Caco-2 (cell line): ENCODE results near the gene CHML. TPM values are rescaled to one million over a fixed set of nuclear protein-coding genes. Genes with fewer than 3 reads are reported as not detected.

ENCODE experiments used
- BruUV-seq: library from RNA; stranded (reverse); fragments of 400-500 nt; replicated peaks from 2 replicates; lab custom pipeline; 2021; lab: Mats Ljungman, UMichigan
- CTCF ChIA-PET: fragments of 300-600 bp; sonication (Branson Sonifier 250); formaldehyde crosslinking; loops from one replicate; lab custom pipeline; 2022; ENCODE audit warnings: antibody characterized with exemption; lab: Charles Lee
- POLR2A ChIA-PET: fragments of 300-600 bp; sonication (Branson Sonifier 250); formaldehyde crosslinking; loops from one replicate; lab custom pipeline; 2022; ENCODE audit warnings: antibody characterized with exemption; lab: Charles Lee
- DNase-seq, 2 experiments: peaks; one replicate each; pipeline versions ENCODE4 v3.0.0 to v3.0.0-alpha.2; 2020 to 2022
- H3K27me3 ChIP-seq: replicated peaks from 2 replicates; pipeline ENCODE4 v1.6.0; 2011; ENCODE audit warnings: low read length; ENCODE audit not compliant: control insufficient read depth, insufficient read depth
- H3K36me3 ChIP-seq: 2 replicates; pipeline ENCODE4 v1.5.1; 2011; ENCODE audit warnings: low read length; ENCODE audit not compliant: control insufficient read depth, insufficient read depth
- H3K4me1 ChIP-seq: fragments of 250-450 bp; sonication (Bioruptor Pico); 2 replicates; pipeline ENCODE4 v1.5.1; 2020; ENCODE audit warnings: mild to moderate bottlenecking
- H3K4me3 ChIP-seq: 2 replicates; pipeline ENCODE4 v1.5.1; 2011; ENCODE audit warnings: low read depth, mild to moderate bottlenecking, control low read depth, low read length
- H3K9me3 ChIP-seq: fragments of 250-450 bp; sonication (Bioruptor Pico); 2 replicates; pipeline ENCODE4 v1.5.1; 2020; ENCODE audit warnings: mild to moderate bottlenecking, moderate library complexity
- H3K27ac Mint-ChIP-seq: one replicate; pipeline ENCODE4 v1.8.0; 2022; ENCODE audit warnings: mixed read lengths; ENCODE audit not compliant: unreplicated experiment
- H3K27me3 Mint-ChIP-seq: one replicate; pipeline ENCODE4 v1.8.0; 2022; ENCODE audit warnings: mixed read lengths; ENCODE audit not compliant: insufficient read depth, unreplicated experiment
- H3K36me3 Mint-ChIP-seq: one replicate; pipeline ENCODE4 v1.8.0; 2022; ENCODE audit warnings: mild to moderate bottlenecking, mixed read lengths; ENCODE audit not compliant: insufficient read depth, unreplicated experiment
- H3K4me1 Mint-ChIP-seq: one replicate; pipeline ENCODE4 v1.8.0; 2022; ENCODE audit warnings: low read depth, mixed read lengths; ENCODE audit not compliant: unreplicated experiment
- H3K4me3 Mint-ChIP-seq: one replicate; pipeline ENCODE4 v1.8.0; 2022; ENCODE audit warnings: mild to moderate bottlenecking, moderate library complexity, mixed read lengths; ENCODE audit not compliant: unreplicated experiment
- H3K9me3 Mint-ChIP-seq: one replicate; pipeline ENCODE4 v1.8.0; 2022; ENCODE audit warnings: mixed read lengths; ENCODE audit not compliant: unreplicated experiment
- intact Hi-C: fragments of 100-400 bp; cut with micrococcal nuclease; formaldehyde crosslinking; loops from one replicate; pipeline ENCODE4 v1.10.0; 2022; ENCODE audit not compliant: unreplicated experiment
- total RNA-seq: library from RNA; stranded (reverse); gene quantifications from 2 replicates; pipeline ENCODE4 v1.2.3, GENCODE V29; 2022
- TF ChIP-seq, protein P1 (sequence below), 2 experiments: fragments of 200-600 bp in 1 of 2; IDR thresholded peaks; 1 replicate in 1 of 2; 2 replicates in 1 of 2; pipeline versions ENCODE4 v1.5.1 to v1.8.0; 2011 to 2022; ENCODE audit warnings: antibody characterized with exemption in 1 of 2, control low read depth in 1 of 2, inconsistent platforms in 1 of 2, low read depth in 1 of 2, low read length in 1 of 2, mild to moderate bottlenecking in 1 of 2, moderate library complexity in 1 of 2; ENCODE audit not compliant: insufficient read depth in 1 of 2, severe bottlenecking in 1 of 2, unreplicated experiment in 1 of 2

Gene CHML
- total RNA-seq, 1 experiment from 2014 or later = 29.2 TPM

DNA sequence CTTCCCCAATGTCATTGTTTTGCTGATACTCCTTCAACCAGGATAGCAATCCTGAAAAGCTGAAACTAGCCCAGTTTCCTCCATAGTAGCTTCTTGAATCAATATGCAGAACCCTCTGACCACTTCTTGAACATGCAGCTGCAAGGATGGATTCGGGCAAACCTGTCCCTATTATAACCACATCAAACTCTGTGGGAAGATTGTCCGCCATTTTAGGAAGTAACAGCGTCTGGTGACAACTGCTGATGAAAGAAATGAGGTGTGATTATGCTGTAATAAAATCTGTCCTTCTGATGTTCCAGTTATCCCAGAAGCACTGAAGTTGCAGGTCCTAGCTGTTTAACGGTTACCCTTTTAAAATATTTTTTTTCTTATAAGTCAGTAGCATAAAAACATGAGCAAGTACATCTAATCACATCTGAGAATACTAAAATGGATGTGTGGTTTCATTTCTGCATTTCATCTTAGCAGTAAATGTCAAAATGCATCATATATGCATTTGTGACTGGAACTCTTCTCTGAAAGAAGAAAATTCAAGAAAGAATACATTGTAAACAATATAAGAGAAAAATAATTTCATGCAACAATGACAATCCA, 4.5 kb downstream of the CHML start:
- no peaks in the 10 kb centered on the region for H3K27me3 Mint-ChIP-seq
- CTCF ChIA-PET = no interaction called here

DNA sequence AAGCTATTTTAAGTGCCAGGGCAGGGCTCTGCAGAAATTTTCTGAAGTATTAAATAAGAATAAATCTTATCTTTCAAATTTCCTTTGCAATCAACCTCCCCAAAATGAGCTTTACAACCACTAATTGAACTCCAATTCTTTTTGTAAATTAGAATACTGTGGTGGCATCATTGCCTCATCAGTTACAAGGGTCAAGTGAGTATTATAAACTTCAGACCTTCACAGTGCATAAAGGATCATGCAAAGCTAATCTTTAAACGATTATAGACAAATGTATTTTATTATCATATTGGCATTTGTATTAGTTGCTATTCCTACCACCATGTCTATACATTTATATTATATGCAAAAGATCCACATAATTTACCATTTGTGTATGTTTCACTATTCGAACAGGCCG, 7.2 kb downstream of the CHML start:
- intact Hi-C loops = no loop called here
- H3K4me3 ChIP-seq = no peak overlapping the region
- BruUV-seq = no TSS peak
- Mint-ChIP-seq H3K9me3 (peaks cover 10% of the 10 kb centered on the region), H3K4me1 (peaks cover 31% of the 10 kb centered on the region), H3K4me3 (no peak overlapping the region), H3K27me3 (no peaks in the 10 kb centered on the region), H3K36me3 (peaks cover 35% of the 10 kb centered on the region), H3K27ac (no peak overlapping the region)
- TF ChIP-seq, protein P1, sequence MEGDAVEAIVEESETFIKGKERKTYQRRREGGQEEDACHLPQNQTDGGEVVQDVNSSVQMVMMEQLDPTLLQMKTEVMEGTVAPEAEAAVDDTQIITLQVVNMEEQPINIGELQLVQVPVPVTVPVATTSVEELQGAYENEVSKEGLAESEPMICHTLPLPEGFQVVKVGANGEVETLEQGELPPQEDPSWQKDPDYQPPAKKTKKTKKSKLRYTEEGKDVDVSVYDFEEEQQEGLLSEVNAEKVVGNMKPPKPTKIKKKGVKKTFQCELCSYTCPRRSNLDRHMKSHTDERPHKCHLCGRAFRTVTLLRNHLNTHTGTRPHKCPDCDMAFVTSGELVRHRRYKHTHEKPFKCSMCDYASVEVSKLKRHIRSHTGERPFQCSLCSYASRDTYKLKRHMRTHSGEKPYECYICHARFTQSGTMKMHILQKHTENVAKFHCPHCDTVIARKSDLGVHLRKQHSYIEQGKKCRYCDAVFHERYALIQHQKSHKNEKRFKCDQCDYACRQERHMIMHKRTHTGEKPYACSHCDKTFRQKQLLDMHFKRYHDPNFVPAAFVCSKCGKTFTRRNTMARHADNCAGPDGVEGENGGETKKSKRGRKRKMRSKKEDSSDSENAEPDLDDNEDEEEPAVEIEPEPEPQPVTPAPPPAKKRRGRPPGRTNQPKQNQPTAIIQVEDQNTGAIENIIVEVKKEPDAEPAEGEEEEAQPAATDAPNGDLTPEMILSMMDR (IDR thresholded peaks at IDR 0.05; ENCODE audit: insufficient read depth in 1 of 2, low read depth in 1 of 2, low read length in 1 of 2, severe bottlenecking in 1 of 2, unreplicated experiment in 1 of 2) = no peak
- H3K36me3 ChIP-seq = peaks cover 1% of the 10 kb centered on the region; the same call in 1 of the 2 replicates
- peaks cover 3% of the 10 kb centered on the region; the same call in 1 of the 2 replicates for H3K9me3 ChIP-seq
- DNase-seq = no peak
- POLR2A ChIA-PET = no interaction called here
- peaks cover 38% of the 10 kb centered on the region for H3K4me1 ChIP-seq
- no peaks in the 10 kb centered on the region for H3K27me3 ChIP-seq
- CTCF ChIA-PET = no interaction called here

More for the DNA sequence above, 4.5 kb downstream of the CHML start:
- Histone ChIP-seq H3K4me3 (no peak overlapping the region), H3K36me3 (peaks cover 1% of the 10 kb centered on the region; the same call in 1 of the 2 replicates), H3K27me3 (no peaks in the 10 kb centered on the region), H3K4me1 (peaks cover 46% of the 10 kb centered on the region), H3K9me3 (peaks cover 6% of the 10 kb centered on the region)
- Mint-ChIP-seq H3K27ac (no peak overlapping the region), H3K4me3 (no peak overlapping the region), H3K36me3 (peaks cover 47% of the 10 kb centered on the region), H3K9me3 (peaks cover 10% of the 10 kb centered on the region), H3K4me1 (peaks cover 45% of the 10 kb centered on the region)
- BruUV-seq = no TSS peak
- no peak for DNase-seq
- intact Hi-C loops = no loop called here
- TF ChIP-seq, protein P1 (IDR thresholded peaks at IDR 0.05; ENCODE audit: insufficient read depth in 1 of 2, low read depth in 1 of 2, low read length in 1 of 2, severe bottlenecking in 1 of 2, unreplicated experiment in 1 of 2) = no peak
- POLR2A ChIA-PET = no interaction called here

DNA sequence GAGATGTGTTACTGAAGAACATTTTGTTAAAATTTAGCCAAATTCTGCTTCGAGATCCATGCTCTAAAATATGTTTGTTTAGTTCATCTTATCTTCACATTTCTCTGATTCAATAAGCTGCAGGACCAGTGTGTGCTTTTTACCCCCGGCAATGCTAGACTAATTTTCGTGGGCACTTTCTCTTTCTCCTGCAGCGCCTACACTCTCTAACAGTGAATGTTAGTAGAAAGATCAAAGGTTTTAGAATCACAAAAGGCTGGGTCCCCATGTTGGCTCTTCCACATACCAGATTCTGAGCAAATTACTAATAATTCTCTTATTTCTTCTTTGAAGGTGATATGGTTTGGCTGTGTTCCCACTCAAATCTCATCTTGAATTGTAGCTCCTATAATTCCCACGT, 8.5 kb downstream of the CHML start:
- Mint-ChIP-seq H3K27me3 (no peaks in the 10 kb centered on the region), H3K36me3 (peaks cover 34% of the 10 kb centered on the region), H3K27ac (no peak overlapping the region), H3K4me3 (no peak overlapping the region), H3K9me3 (peaks cover 10% of the 10 kb centered on the region), H3K4me1 (peaks cover 18% of the 10 kb centered on the region)
- intact Hi-C loops = no loop called here
- peaks cover 25% of the 10 kb centered on the region for H3K4me1 ChIP-seq
- CTCF ChIA-PET = no interaction called here
- POLR2A ChIA-PET = no interaction called here
- no peak for DNase-seq
- no TSS peak for BruUV-seq
- no peaks in the 10 kb centered on the region for H3K27me3 ChIP-seq
- H3K9me3 ChIP-seq = peaks cover 3% of the 10 kb centered on the region; the same call in 1 of the 2 replicates
- TF ChIP-seq, protein P1 (IDR thresholded peaks at IDR 0.05; ENCODE audit: insufficient read depth in 1 of 2, low read depth in 1 of 2, low read length in 1 of 2, severe bottlenecking in 1 of 2, unreplicated experiment in 1 of 2) = no peak
- H3K4me3 ChIP-seq = no peak overlapping the region
- peaks cover 1% of the 10 kb centered on the region; the same call in 1 of the 2 replicates for H3K36me3 ChIP-seq
